HepG2 (cell line): ENCODE data around the gene DIABLO. TPM values are rescaled to one million over a fixed set of nuclear protein-coding genes. Genes with fewer than 3 reads are reported as not detected.
A peak's percentile ranks its signal among the peaks of the same experiment; 100 is the strongest.
"Not testable (repeated sequence)": the region's sequence is repeated elsewhere in the genome, so short reads cannot be mapped to it uniquely, and the experiment has no call there.

Experiments
- ATAC-seq: fragments of 200-7000 bp; cut with Tn5 transposase; 3 replicates; pipeline ENCODE4 v1.9.1; 2020; ENCODE audit warnings: mild to moderate bottlenecking, moderate library complexity
- BruUV-seq: library from RNA; stranded (reverse); fragments of 400-500 nt; replicated peaks from 2 replicates; lab custom pipeline; 2021; lab: Mats Ljungman, UMichigan
- CTCF ChIA-PET: fragments of 300-600 bp; formaldehyde crosslinking; extraction: SDS; loops from one replicate; lab custom pipeline; 2021; ENCODE audit warnings: low total read pairs, inconsistent platforms, low intra/inter-chr PET ratio; lab: Yijun Ruan, JAX
- POLR2A ChIA-PET: fragments of 350-600 bp; sonication (Branson Sonifier 250); formaldehyde crosslinking; loops from one replicate; lab custom pipeline; 2020; ENCODE audit warnings: antibody characterized with exemption, inconsistent platforms; lab: Yijun Ruan, JAX
- DNase-seq: peaks from one replicate; pipeline ENCODE4 v3.0.0-alpha.2; 2015; ENCODE audit warnings: low spot score
- FAIRE-seq: peaks from 3 replicates; lab custom pipeline; 2011; peaks lifted over from hg19 to GRCh38; lab: Jason Lieb, UNC
- H2AFZ ChIP-seq: one replicate; pipeline ENCODE4 v1.6.1; 2011; ENCODE audit warnings: low read length, inconsistent platforms
- H3K27ac ChIP-seq: fragments of 300-600 bp; 3 replicates; pipeline ENCODE4 v1.8.0; 2011; ENCODE audit warnings: mixed run types, mild to moderate bottlenecking, mixed read lengths, low read length, inconsistent platforms; ENCODE audit not compliant: insufficient read depth; ENCODE audit errors: extremely low read length
- H3K27me3 ChIP-seq, 2 experiments: fragments of 200-600 bp in 1 of 2; 2 replicates in 1 of 2; 3 replicates in 1 of 2; pipeline versions ENCODE4 v1.6.0 to v1.8.0; 2011; ENCODE audit warnings: low read length in 2 of 2, mild to moderate bottlenecking in 2 of 2, moderate library complexity in 2 of 2, inconsistent platforms in 1 of 2; ENCODE audit not compliant: insufficient read depth in 2 of 2, control insufficient read depth in 1 of 2
- H3K36me3 ChIP-seq, 2 experiments: fragments of 200-600 bp in 1 of 2; replicated peaks in 1 of 2; 2 replicates in 1 of 2; 3 replicates in 1 of 2; pipeline versions ENCODE4 v1.5.1 to v1.8.0; 2011; ENCODE audit warnings: low read length in 2 of 2, inconsistent platforms in 1 of 2; ENCODE audit not compliant: insufficient read depth in 2 of 2, control insufficient read depth in 1 of 2
- H3K4me1 ChIP-seq: 2 replicates; pipeline ENCODE4 v1.5.1; 2012; ENCODE audit warnings: low read length, inconsistent platforms; ENCODE audit not compliant: insufficient read depth
- H3K4me2 ChIP-seq: 2 replicates; pipeline ENCODE4 v1.6.0; 2011; ENCODE audit warnings: low read depth, low read length, inconsistent platforms
- H3K4me3 ChIP-seq, 3 experiments: fragments of 200-600 bp in 1 of 3; sonication (generic), shearing (Covaris generic) in 1 of 3; replicated peaks in 1 of 3; 2 replicates each; pipeline ENCODE4 v1.5.1; 2011 to 2016; ENCODE audit warnings: low read length in 3 of 3, inconsistent platforms in 2 of 3, low read depth in 2 of 3, mild to moderate bottlenecking in 2 of 3, control low read depth in 1 of 3, mixed read lengths in 1 of 3; ENCODE audit not compliant: insufficient read depth in 1 of 3
- H3K79me2 ChIP-seq: one replicate; pipeline ENCODE4 v1.6.1; 2011; ENCODE audit warnings: low read length, inconsistent platforms; ENCODE audit not compliant: insufficient read depth
- H3K9ac ChIP-seq: 2 replicates; pipeline ENCODE4 v1.6.0; 2011; ENCODE audit warnings: mild to moderate bottlenecking, low read depth, low read length, inconsistent platforms; ENCODE audit not compliant: insufficient read depth
- H3K9me3 ChIP-seq: 2 replicates; pipeline ENCODE4 v1.5.1; 2012; ENCODE audit warnings: mild to moderate bottlenecking, low read length
- H4K20me1 ChIP-seq: 2 replicates; pipeline ENCODE4 v1.6.0; 2011; ENCODE audit warnings: inconsistent platforms, mild to moderate bottlenecking, low read length, moderate library complexity; ENCODE audit not compliant: insufficient read depth
- CBX2 ChIP-seq, 2 experiments: fragments of 200-600 bp in 1 of 2; sonication (generic); formaldehyde crosslinking in 1 of 2; IDR thresholded peaks; 2 replicates each; pipeline versions ENCODE4 v1.7.0 to v1.8.1; 2018 to 2022; ENCODE audit warnings: low read depth in 2 of 2, low read length in 1 of 2, mild to moderate bottlenecking in 1 of 2, missing genetic modification reagents in 1 of 2
- KLF12 ChIP-seq: sonication (generic); formaldehyde crosslinking; IDR thresholded peaks from 2 replicates; pipeline ENCODE4 v1.4.0; 2020; ENCODE audit warnings: missing genetic modification reagents, borderline replicate concordance
- STAG1 ChIP-seq: sonication (generic); formaldehyde crosslinking; IDR thresholded peaks from 2 replicates; pipeline ENCODE4 v1.4.0; 2020; ENCODE audit warnings: missing genetic modification reagents
- ZFP37 ChIP-seq: sonication (generic); formaldehyde crosslinking; IDR thresholded peaks from 2 replicates; pipeline ENCODE4 v1.4.0; 2020; ENCODE audit warnings: missing genetic modification reagents, borderline replicate concordance
- ZNF343 ChIP-seq: sonication (generic); formaldehyde crosslinking; IDR thresholded peaks from 2 replicates; pipeline ENCODE4 v1.4.0; 2020; ENCODE audit warnings: mild to moderate bottlenecking, missing genetic modification reagents
- WGBS: methylation state at CpG from one replicate; pipeline ENCODE4 v1.1.6; 2017; ENCODE audit warnings: low lambda C conversion rate; 5-methylcytosine and 5-hydroxymethylcytosine counted together
- in situ Hi-C: cut with HindIII; loops from 2 replicates; pipeline ENCODE4 v1.10.0; 2017; ENCODE audit warnings: low pct_unique_long_range_greater_than_20kb; ENCODE audit not compliant: extremely low pct_ligation_motif_present
- intact Hi-C: fragments of 100-400 bp; cut with micrococcal nuclease; formaldehyde crosslinking; loops from one replicate; pipeline ENCODE4 v1.10.0; 2022; ENCODE audit not compliant: unreplicated experiment
- polyA plus RNA-seq, 8 experiments: library from polyadenylated mRNA; depleted of rRNA in 3 of 8; stranded (reverse) in 7 of 8; unstranded in 1 of 8; fragments of >200 nt; fragmentation: Illumina TruSeq in 4 of 8; extraction: Trizol in 4 of 8; gene quantifications; 2 replicates each; pipeline versions ENCODE4 v1.2.1 to v1.2.3, GENCODE V29; 2011 to 2016; ENCODE audit warnings: low read depth in 4 of 8, missing spikeins in 1 of 8, mixed read lengths in 1 of 8; ENCODE audit not compliant: insufficient read depth in 1 of 8
- total RNA-seq, 5 experiments: library from RNA; depleted of rRNA; stranded (reverse); fragments of >200 nt; fragmentation: Illumina TruSeq; extraction: Trizol; gene quantifications; 2 replicates each; pipeline ENCODE4 v1.2.3, GENCODE V29; 2016; ENCODE audit warnings: low read depth in 1 of 5
- TF ChIP-seq, protein P1 (sequence below): IDR thresholded peaks from 2 replicates; pipeline ENCODE4 v1.6.1; 2016; ENCODE audit warnings: missing genetic modification reagents, missing compliant biosample characterization
- TF ChIP-seq, protein P2 (sequence below): sonication (generic); formaldehyde crosslinking; IDR thresholded peaks from 2 replicates; pipeline ENCODE4 v1.5.0; 2020; ENCODE audit warnings: mild to moderate bottlenecking, missing genetic modification reagents, borderline replicate concordance

Gene DIABLO
- total and polyA plus RNA-seq, 2 of the 13 experiments (the other 11 are each of a cell fraction or from before 2014, with no cell fraction given): 20.7 to 70.9 TPM

DNA sequence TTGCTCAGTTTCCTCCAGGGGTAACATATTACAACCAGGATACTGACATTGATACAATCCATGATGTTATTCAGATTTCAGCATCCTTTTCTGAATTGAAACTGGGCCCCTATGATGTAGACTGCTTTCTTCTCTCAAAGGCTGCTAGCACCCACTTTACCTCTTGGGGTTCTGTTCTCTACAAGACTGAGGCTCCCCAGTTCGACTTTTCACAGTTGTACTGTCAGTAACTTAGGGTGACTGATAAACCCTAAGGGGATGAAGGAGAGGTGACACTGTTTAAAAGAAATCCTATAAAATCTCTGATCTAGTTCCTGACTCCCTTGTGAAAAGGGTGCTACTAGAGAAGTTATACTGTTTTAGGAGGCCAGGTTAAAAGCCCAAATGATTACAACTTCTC is 39.6 kb upstream of the DIABLO start:
- WGBS: 0% methylated on average over 1 of the region's 1 CpG
- H3K79me2 ChIP-seq: peaks cover 11% of the 10 kb centered on the region
- DNase-seq (no peak), ATAC-seq (no peak), FAIRE-seq (no peak)
- in situ Hi-C loops (no loop called here), intact Hi-C loops (no loop called here)
- POLR2A ChIA-PET: interaction anchor here (1.9 kb wide), 1 partner anchor 40 kb away, joined by 7 read pairs; the partner anchor contains the start of gene DIABLO
- peak overlapping the region; percentile 86 for H3K27ac ChIP-seq
- no peaks in the 10 kb centered on the region; a peak in 1 of 5 replicates for H3K27me3 ChIP-seq
- peak overlapping the region; percentile 84 for H3K4me2 ChIP-seq
- H3K9me3 ChIP-seq: no peaks in the 10 kb centered on the region
- H3K4me1 ChIP-seq: peaks cover 16% of the 10 kb centered on the region
- peak overlapping the region; percentile 38 for H2AFZ ChIP-seq
- BruUV-seq: no TSS peak
- peak overlapping the region; percentile 91 for H3K9ac ChIP-seq
- H4K20me1 ChIP-seq: no peaks in the 10 kb centered on the region
- TF ChIP-seq ZFP37 (CRISPR knock-in tag): no peak
- TF ChIP-seq ZNF343: no peak
- TF ChIP-seq, protein P1, sequence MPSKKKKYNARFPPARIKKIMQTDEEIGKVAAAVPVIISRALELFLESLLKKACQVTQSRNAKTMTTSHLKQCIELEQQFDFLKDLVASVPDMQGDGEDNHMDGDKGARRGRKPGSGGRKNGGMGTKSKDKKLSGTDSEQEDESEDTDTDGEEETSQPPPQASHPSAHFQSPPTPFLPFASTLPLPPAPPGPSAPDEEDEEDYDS (CRISPR knock-in tag): no peak
- TF ChIP-seq, protein P2, sequence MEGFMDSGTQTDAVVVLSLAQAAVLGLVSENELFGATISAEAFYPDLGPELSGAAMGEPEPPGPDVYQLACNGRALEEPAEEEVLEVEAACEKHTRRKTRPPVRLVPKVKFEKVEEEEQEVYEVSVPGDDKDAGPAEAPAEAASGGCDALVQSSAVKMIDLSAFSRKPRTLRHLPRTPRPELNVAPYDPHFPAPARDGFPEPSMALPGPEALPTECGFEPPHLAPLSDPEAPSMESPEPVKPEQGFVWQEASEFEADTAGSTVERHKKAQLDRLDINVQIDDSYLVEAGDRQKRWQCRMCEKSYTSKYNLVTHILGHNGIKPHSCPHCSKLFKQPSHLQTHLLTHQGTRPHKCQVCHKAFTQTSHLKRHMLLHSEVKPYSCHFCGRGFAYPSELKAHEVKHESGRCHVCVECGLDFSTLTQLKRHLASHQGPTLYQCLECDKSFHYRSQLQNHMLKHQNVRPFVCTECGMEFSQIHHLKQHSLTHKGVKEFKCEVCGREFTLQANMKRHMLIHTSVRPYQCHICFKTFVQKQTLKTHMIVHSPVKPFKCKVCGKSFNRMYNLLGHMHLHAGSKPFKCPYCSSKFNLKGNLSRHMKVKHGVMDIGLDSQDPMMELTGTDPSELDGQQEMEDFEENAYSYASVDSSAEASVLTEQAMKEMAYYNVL (CRISPR knock-in tag): no peak
- no peak for TF ChIP-seq CBX2 (IDR thresholded peaks at IDR 0.05; ENCODE audit: low read depth, low read length)
- TF ChIP-seq CBX2 (CRISPR knock-in tag; IDR thresholded peaks at IDR 0.05; ENCODE audit: low read depth): no peak
- no peak for TF ChIP-seq STAG1
- no peak for TF ChIP-seq KLF12 (CRISPR knock-in tag)
- peaks cover 3 to 18% of the 10 kb centered on the region in 2 experiments; a peak in 3 of 5 replicates for H3K36me3 ChIP-seq
- peak overlapping the region; percentile 87 to 95 (median 94) for H3K4me3 ChIP-seq
- CTCF ChIA-PET: no interaction called here

DNA sequence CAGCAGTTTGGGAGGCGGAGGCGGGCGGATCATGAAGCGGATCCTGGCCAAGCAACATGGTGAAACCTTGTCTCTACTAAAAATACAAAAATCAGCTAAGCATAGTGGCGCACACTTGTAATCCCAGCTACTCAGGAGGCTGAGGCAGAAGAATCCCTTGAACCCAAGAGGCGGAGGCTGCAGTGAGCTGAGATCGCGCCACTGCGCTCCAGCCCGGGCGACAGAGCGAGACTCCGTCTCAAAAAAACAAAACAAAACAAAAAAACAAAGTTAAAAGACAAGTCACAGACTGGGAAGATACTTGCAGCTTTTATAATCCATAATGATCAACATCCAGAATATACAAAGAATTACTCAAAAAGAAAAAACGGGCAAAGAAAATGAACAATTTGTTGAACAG is 34.9 kb upstream of the DIABLO start:
- H3K79me2 ChIP-seq, H3K27ac ChIP-seq, in situ Hi-C loops, H3K9me3 ChIP-seq, CTCF ChIA-PET, H3K4me3 ChIP-seq, FAIRE-seq, POLR2A ChIA-PET, ATAC-seq, H4K20me1 ChIP-seq, H3K4me1 ChIP-seq, H3K9ac ChIP-seq, H3K4me2 ChIP-seq, H2AFZ ChIP-seq, H3K27me3 ChIP-seq, BruUV-seq, intact Hi-C loops, DNase-seq: not testable (repeated sequence)
- WGBS: 91% methylated on average over 14 of the region's 14 CpGs
- H3K36me3 ChIP-seq: peaks cover 8 to 40% of the 10 kb centered on the region in 2 experiments; a peak in 4 of 5 replicates

DNA sequence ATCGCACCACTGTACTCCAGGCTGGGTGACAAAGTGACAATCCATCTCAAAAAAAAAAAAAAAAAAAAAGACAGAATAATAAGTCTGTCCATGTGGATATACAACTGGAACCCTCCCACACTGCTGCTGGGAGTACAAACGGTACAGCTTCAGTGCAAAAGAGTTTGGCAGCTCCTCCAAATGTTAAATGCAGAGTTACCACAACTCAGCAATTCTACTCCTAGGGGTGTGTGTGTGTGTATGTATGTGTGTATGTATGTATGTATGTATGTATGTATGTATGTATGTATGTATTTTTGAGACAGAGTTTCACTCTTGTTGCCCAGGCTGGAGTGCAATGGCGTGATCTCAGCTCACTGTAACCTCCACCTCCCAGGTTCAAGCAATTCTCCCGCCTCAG is 33.1 kb upstream of the DIABLO start:
- H3K79me2 ChIP-seq, ATAC-seq, H3K4me1 ChIP-seq, H3K27ac ChIP-seq, H3K4me3 ChIP-seq, POLR2A ChIA-PET, H3K27me3 ChIP-seq, H3K4me2 ChIP-seq, DNase-seq, H3K9ac ChIP-seq, in situ Hi-C loops, H3K9me3 ChIP-seq, FAIRE-seq, CTCF ChIA-PET, intact Hi-C loops, H4K20me1 ChIP-seq, BruUV-seq, H2AFZ ChIP-seq: not testable (repeated sequence)
- H3K36me3 ChIP-seq: peaks cover 8 to 40% of the 10 kb centered on the region in 2 experiments
- WGBS: 96% methylated on average over 2 of the region's 4 CpGs
